Tibial nerve (tissue), 4 donors: ENCODE data around the gene HK3. TPM values are rescaled to one million over a fixed set of nuclear protein-coding genes. Genes with fewer than 3 reads are reported as not detected.

Source experiments
- DNase-seq, 2 donors: peaks; one replicate each; pipeline ENCODE4 v3.0.0-alpha.2; 2019; ENCODE audit warnings: low spot score in 2 of 2
- H3K27ac ChIP-seq, 4 donors: fragments of 200-600 bp; sonication (generic) in 3 of 4; one replicate each; pipeline ENCODE4 v1.5.1; 2017 to 2019; ENCODE audit warnings: mild to moderate bottlenecking in 1 of 4
- H3K27me3 ChIP-seq, 2 donors: fragments of 200-600 bp; sonication (generic) in 1 of 2; one replicate each; pipeline versions ENCODE4 v1.5.1 to v1.6.0; 2017 to 2019
- H3K36me3 ChIP-seq, 3 donors: fragments of 200-600 bp; sonication (generic); one replicate each; pipeline ENCODE4 v1.5.1; 2018 to 2019
- H3K4me1 ChIP-seq, 4 donors: fragments of 200-600 bp; sonication (generic) in 3 of 4; one replicate each; pipeline ENCODE4 v1.5.1; 2017 to 2019
- H3K4me3 ChIP-seq, 4 donors: fragments of 200-600 bp; sonication (generic) in 3 of 4; one replicate each; pipeline ENCODE4 v1.5.1; 2017 to 2019; ENCODE audit warnings: mild to moderate bottlenecking in 1 of 4, moderate library complexity in 1 of 4
- H3K9me3 ChIP-seq, 4 donors: fragments of 200-600 bp; sonication (generic) in 3 of 4; one replicate each; pipeline ENCODE4 v1.5.1; 2017 to 2019
- EP300 ChIP-seq, 2 donors: sonication (generic); formaldehyde crosslinking; IDR thresholded peaks; one replicate each; pipeline ENCODE4 v1.6.1; 2017; ENCODE audit warnings: antibody characterized with exemption in 2 of 2, mild to moderate bottlenecking in 1 of 2
- POLR2A ChIP-seq, 2 donors: fragments of 450-650 bp; IDR thresholded peaks; one replicate each; pipeline ENCODE4 v1.6.1; 2017; ENCODE audit warnings: antibody characterized with exemption in 2 of 2, mild to moderate bottlenecking in 2 of 2, moderate library complexity in 2 of 2
- WGBS, 2 donors: methylation state at CpG; one replicate each; pipeline ENCODE4 v1.1.5; 2018; 5-methylcytosine and 5-hydroxymethylcytosine counted together
- total RNA-seq, 4 donors: library from RNA; depleted of rRNA; stranded (reverse); fragments of >200 nt; gene quantifications; one replicate each; pipeline ENCODE4 v1.1.0, GENCODE V29; 2016
- TF ChIP-seq, protein P1 (sequence below), 5 experiments: fragments of 200-600 bp in 3 of 5; fragments of 450-650 bp in 2 of 5; sonication (generic) in 3 of 5; IDR thresholded peaks; one replicate each; pipeline ENCODE4 v1.5.1; 2016 to 2019; ENCODE audit warnings: antibody characterized with exemption in 5 of 5, mild to moderate bottlenecking in 3 of 5, moderate library complexity in 2 of 5

The HK3 gene
- total RNA-seq, 4 donors from 2014 or later = 6.7 to 24.0 (median 15.0) TPM

DNA sequence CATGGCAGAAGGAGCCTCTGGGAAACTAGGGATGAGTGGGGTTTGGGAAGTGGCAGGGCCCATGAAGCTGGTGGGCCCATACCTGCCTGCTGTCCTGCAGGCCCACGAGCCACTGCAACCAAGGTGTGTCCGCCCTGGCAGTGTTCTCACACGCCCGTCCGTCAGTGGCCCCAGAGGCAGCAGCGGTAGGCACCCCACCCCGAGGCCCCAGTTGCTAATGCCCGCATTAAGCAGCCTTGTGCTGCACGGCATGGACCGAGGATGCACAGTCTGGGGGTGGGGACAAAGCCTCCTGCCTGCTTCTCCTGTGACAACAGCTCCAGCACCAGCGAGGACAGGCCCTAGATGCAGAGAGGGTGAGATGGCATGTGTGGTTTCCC is 41.3 kb downstream of the HK3 start:
- Histone ChIP-seq H3K4me3 (no peak overlapping the region), H3K4me1 (no peaks in the 10 kb centered on the region), H3K27ac (no peak overlapping the region), H3K27me3 (peaks cover 0 to 27% of the 10 kb centered on the region in 2 donors), H3K36me3 (no peaks in the 10 kb centered on the region), H3K9me3 (no peaks in the 10 kb centered on the region)
- TF ChIP-seq POLR2A (IDR thresholded peaks at IDR 0.05) = no peak
- TF ChIP-seq, protein P1, sequence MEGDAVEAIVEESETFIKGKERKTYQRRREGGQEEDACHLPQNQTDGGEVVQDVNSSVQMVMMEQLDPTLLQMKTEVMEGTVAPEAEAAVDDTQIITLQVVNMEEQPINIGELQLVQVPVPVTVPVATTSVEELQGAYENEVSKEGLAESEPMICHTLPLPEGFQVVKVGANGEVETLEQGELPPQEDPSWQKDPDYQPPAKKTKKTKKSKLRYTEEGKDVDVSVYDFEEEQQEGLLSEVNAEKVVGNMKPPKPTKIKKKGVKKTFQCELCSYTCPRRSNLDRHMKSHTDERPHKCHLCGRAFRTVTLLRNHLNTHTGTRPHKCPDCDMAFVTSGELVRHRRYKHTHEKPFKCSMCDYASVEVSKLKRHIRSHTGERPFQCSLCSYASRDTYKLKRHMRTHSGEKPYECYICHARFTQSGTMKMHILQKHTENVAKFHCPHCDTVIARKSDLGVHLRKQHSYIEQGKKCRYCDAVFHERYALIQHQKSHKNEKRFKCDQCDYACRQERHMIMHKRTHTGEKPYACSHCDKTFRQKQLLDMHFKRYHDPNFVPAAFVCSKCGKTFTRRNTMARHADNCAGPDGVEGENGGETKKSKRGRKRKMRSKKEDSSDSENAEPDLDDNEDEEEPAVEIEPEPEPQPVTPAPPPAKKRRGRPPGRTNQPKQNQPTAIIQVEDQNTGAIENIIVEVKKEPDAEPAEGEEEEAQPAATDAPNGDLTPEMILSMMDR (IDR thresholded peaks at IDR 0.05) = no peak
- no peak for DNase-seq
- 79 to 82% methylated on average over 8 to 11 of the region's 11 CpGs for WGBS, 2 donors

DNA sequence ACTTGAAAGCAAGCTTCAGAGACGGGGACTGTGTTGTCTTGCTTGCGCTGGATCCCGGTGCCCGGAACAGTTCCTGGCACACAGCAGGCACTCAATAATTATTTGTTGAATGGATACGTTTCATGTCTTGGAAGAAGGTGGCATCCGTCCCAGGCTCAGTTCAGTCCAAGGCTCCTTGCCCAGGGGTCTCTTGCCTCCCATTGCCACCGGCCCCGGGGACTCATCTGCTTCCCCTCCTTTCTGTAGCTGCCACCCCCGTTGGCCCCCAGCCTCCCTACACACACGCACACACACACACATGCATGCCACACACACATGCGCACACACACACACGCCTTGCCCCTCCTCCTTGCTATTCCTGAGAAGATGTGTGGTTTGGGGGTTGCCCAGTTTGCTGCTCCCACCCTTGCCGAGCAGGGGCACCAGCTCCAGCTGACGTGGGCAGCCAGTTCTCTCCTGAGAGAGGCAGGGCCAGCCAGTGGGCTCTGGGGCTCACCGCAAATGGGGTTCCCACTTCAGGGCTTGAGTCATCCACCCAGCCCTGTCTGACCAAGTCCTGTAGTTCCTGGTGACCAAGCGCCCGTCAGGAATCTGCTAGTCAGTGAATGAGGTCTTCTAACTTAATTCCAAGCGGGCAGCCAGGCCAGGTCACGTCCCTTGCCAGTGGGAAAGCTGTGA is 41.8 kb downstream of the HK3 start:
- peaks cover 0 to 22% of the 10 kb centered on the region in 2 donors for H3K27me3 ChIP-seq
- no peaks in the 10 kb centered on the region for H3K9me3 ChIP-seq
- no peak overlapping the region for H3K27ac ChIP-seq
- no peaks in the 10 kb centered on the region for H3K36me3 ChIP-seq
- no peak for DNase-seq
- TF ChIP-seq EP300 (IDR thresholded peaks at IDR 0.05) (no peak), POLR2A (IDR thresholded peaks at IDR 0.05) (no peak)
- TF ChIP-seq, protein P1 (IDR thresholded peaks at IDR 0.05) = no peak
- no peak overlapping the region for H3K4me3 ChIP-seq
- 69 to 71% methylated on average over 19 of the region's 19 CpGs for WGBS, 2 donors
- H3K4me1 ChIP-seq = no peaks in the 10 kb centered on the region

DNA sequence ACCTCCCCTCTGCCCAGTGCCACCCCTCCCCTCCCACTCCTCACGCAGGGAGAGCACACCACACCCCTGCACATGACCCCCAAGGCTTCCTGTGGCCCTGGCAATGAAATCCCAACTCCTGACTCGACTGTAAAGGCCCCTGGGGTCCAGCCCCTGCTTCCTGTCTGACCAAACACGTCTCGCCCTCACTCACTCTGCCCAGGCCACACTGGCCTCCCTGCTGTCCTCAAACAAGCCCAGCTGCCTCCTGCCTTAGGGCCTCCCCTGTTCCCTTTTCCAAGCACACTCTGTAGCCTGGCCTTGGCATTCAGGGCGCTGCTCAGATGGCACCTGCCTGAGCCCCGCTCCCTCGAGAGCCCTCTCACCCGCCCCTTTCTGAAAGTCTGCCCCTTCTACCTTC is 42.4 kb downstream of the HK3 start:
- peaks cover 0 to 22% of the 10 kb centered on the region in 2 donors for H3K27me3 ChIP-seq
- H3K27ac ChIP-seq = no peak overlapping the region
- TF ChIP-seq, protein P1 (IDR thresholded peaks at IDR 0.05) = no peak
- TF ChIP-seq EP300 (IDR thresholded peaks at IDR 0.05) = no peak
- no peak for TF ChIP-seq POLR2A (IDR thresholded peaks at IDR 0.05)

DNA sequence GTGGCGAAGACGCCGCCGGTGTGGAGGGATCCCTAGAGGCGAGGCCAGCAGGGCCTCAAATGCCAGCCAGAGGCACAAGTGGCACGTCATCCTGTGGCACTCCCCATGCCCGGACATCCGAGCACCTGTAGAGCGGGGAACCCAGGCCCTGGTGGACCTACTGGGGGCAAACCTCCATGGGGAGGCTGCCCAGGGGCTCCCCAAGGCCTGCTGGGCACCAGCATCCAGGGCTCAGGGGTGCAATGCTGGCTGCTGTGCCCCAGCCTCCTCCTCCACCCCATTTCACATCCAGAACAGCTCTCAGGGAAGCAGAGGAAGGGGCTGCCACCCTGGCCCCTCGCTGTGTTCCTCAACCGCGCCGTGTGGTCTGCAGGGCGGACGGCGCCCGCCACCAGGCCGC is 43.5 kb downstream of the HK3 start:
- H3K27ac ChIP-seq = no peak overlapping the region
- no peaks in the 10 kb centered on the region for H3K4me1 ChIP-seq
- no peak for DNase-seq
- no peaks in the 10 kb centered on the region for H3K9me3 ChIP-seq
- WGBS, 2 donors = 88 to 92% methylated on average over 15 to 18 of the region's 18 CpGs
- H3K4me3 ChIP-seq = no peak overlapping the region
- no peaks in the 10 kb centered on the region for H3K36me3 ChIP-seq
- peaks cover 0 to 21% of the 10 kb centered on the region in 2 donors for H3K27me3 ChIP-seq
- TF ChIP-seq EP300 (IDR thresholded peaks at IDR 0.05) = no peak
- TF ChIP-seq, protein P1 (IDR thresholded peaks at IDR 0.05) = no peak

More for the DNA sequence above, 42.4 kb downstream of the HK3 start:
- Histone ChIP-seq H3K36me3 (no peaks in the 10 kb centered on the region), H3K9me3 (no peaks in the 10 kb centered on the region), H3K4me1 (no peaks in the 10 kb centered on the region), H3K4me3 (no peak overlapping the region)
- 49 to 57% methylated on average over 8 of the region's 8 CpGs for WGBS, 2 donors
- DNase-seq = no peak

DNA sequence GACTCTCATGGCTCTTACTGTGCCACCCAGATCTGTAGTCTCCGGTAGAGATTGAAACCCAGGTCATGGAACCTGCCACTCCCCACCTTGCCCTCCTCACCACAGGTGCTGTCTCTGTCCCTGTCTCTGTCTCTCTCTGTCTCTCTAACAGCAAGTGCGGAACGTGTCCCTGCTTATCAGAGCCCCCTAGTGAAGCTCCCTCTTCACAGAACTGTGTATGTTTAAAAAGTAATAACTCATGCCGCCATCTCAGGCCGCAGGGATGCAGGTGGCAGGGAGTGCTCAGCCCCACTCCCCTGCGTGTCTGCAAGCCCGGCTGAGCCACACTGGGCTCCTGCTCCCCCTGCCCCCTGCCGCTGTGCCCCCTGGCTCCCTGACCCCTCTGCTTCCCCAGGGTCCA is 45.0 kb downstream of the HK3 start:
- Histone ChIP-seq H3K27ac (no peak overlapping the region), H3K27me3 (peaks cover 0 to 28% of the 10 kb centered on the region in 2 donors), H3K4me3 (no peak overlapping the region), H3K9me3 (no peaks in the 10 kb centered on the region), H3K4me1 (no peaks in the 10 kb centered on the region), H3K36me3 (no peaks in the 10 kb centered on the region)
- 54 to 58% methylated on average over 8 of the region's 8 CpGs for WGBS, 2 donors
- TF ChIP-seq POLR2A (IDR thresholded peaks at IDR 0.05) (no peak), EP300 (IDR thresholded peaks at IDR 0.05) (no peak)
- TF ChIP-seq, protein P1 (IDR thresholded peaks at IDR 0.05) = no peak
- no peak for DNase-seq
